ENCODE results near the gene FOXF1.

The FOXF1 gene

GRCh38 chr16:86517652-86518258 lies 7.4 kb downstream of the FOXF1 start:
- no peak for DNase-seq

- no peak for DNase-seq
Observed at GRCh38 chr16:86519007-86519648, 8.8 kb downstream of the FOXF1 start.

DNA sequence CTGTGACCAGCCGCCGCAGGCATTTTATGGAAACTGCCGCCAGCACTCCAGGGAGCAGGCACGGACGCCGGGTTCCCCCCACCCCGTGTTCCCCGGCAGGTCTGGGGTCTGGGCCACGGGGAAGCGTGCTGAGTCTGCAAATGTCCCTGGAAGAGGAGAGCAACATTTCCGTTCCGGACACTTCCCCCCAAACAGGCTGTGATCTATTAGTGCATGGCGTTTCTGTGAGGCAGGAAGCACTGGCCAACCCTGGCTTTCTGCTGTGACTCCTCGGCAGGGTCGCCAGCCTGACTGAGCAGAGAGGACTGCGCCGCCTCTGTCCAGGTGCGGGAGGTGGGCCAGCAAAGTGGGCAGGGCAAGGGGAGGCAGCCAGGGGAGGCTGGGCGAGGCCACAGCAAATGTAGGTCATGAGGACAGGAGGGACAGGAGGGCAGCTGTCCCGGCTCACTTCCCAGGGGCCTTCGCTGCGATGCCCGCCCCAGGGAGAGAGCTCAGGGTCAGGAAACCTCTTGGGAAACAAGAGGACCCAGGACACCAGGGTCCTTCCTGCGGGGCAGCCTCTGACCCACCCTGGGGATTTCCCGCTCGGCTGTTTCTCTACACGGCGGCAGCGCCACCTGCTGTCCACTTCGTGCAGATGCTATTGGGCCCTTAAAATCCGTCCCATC lies 9.5 kb downstream of the FOXF1 start:
- no peak for DNase-seq

DNA sequence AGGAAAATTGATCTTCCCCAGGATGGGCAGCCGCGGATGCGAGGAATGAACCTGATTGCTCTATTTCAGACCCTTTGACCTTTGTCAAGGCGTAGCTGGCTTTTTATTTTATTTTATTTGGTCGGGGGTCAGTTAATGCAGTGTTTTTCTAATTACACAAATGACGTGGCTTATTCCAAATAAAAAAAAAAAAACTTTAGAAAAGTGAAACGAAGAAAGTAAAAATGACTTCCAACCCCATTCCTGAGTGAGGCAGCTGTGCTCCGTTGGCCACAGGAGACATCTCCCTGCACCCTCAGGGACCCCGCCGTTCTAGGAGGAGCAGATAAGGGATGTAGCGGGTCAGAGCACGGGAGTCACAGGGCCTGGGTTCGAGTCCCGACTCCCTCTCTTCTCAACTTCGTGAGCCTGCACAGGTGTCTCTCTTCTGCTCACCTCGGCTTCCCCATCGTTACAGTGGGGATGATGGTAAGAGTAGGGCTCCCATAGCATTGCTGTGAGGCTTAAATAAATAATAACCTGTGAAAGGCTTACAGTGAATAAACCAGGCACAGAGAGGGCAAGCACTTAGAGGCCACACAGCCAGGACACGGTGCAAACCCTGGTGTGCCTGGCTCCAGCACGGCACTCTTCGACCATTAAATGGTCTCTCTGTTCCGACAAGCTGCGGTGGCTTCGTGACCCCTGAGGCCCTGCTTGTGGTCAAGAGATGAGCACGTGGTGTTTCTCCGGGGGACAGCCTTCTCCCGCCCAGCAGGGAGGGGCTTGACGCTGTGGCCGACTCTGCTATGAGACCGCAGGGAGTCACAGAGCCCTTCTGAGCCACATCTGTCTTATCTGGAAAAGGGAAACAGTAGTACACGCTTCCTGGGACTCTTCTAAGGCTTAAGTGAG lies 10.2 kb downstream of the FOXF1 start:
- no peak for DNase-seq

DNA sequence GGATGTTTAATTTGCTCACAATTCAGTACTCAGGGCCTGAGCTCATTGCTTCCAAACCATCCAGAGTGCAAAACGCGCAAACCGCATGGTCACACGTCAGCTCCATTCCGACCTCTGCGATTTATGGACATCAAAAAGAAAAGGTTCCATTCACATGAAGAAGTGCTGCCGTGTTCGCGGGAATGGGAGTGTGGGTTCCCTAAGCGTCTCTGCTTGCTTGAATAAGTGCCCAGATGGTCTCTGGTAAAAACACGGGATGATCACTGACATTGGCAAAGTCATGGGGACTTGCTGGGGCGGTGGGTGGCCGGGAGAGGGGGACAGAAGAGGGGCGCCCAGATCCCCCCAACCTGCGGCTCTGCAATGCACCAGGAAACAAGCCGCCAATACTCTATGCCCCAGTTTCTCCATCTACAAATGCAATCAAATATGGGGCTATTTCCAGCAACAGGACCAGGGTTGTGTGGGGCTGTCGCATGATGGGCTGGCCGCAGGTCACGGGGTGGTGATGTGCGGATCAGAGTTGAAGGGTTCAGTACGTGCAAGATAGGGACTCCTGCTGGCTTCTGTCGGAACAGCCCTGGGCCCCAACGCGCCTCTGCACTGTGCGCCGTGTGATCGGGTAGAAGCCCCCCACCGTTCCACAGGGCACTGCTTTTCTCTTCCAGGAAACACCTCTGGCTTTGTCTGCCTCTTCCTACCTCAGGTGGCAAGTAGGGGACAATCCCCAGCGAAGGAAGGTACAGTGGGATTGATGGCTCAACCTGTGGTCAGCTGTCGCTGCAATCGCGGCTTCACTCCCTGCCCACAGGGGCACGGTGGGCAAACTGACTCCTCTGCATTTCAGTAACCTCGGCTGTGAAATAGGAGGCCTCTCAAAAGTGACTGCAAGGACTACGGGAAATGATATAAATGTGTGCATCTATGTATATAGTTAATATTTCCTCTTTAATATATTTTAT lies 11.2 kb downstream of the FOXF1 start:
- no peak for DNase-seq

DNA sequence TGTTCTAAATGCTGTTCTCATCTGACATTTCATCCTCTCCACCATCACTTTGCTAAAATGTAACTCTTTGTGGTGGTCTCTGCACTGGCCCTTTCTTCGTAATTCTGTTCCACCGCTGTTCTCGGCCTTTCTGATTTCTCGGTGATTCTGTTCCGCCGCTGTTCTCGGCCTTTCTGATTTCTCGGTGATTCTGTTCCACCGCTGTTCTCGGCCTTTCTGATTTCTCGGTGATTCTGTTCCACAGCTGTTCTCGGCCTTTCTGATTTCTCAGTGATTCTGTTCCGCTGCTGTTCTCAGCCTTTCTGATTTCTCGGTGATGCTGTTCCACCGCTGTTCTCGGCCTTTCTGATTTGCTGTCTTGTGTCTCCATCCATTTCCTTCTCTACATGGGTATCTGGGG lies 12.3 kb downstream of the FOXF1 start:
- DNase-seq = no peak

DNA sequence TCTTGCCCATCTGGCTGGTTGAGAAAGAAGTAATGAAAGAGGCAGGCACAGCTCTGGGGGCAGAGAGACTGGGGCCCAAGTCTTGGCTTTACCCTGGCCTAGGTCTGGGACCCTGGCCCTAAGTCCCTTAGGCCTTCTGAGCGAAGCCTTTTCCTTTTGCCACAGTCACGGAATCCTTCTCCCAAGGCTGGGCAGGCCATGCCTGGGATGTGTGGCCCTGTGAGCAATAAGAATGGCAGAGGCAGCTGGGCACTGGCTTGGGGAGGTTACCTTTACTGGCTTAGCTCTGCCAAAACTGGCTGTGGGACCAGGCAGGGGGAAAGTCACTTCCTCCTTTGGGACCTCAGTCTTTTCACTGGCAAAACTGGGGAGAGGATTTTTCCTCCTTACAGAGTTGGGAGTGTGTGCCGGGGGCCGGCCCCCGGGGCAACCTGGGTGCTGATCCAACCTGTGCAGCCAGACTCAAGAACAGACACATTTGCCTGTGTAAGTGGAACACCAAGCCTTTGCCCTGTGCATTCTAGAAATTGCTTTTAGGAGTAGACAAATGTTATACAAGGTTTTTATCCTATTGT lies 12.9 kb downstream of the FOXF1 start:
- DNase-seq = no peak

DNA sequence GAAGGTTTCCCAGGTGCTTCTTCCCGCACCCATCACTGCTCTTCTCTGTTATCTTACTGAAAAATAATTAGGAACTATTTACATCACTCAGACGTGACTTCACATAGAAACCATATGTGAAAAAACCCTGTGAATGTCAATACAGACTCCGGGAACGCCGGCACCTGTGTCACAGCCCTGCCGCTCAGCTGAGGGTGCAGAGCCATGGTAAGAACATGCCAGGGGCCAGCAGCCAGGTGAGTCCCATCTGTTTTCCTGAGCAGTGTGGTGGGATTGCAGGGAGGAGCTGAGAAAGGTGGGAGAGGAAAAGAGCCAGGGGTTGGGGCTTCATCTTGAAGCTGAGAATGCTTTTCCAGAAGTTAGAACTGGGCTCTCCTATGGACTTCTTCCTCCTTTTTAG lies 13.7 kb downstream of the FOXF1 start:
- no peak for DNase-seq

DNA sequence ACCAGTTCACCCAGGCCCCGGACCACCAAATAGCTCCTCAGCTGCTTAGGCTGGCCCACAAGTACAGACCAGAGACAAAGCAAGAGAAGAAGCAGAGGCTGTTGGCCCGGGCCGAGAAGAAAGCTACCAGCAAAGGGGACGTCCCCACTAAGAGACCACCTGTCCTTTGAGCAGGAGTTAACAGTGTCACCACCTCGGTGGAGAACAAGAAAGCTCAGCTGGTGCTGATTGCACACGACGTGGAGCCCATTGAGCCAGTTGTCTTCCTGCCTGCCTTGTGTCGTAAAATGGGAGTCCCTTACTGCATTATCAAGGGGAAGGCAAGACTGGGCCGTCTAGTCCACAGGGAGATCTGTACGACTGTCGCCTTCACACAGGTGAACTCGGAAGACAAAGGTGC lies 15.4 kb downstream of the FOXF1 start:
- DNase-seq = no peak

GRCh38 chr16:86527366-86527765 lies 17.0 kb downstream of the FOXF1 start:
- no peak for DNase-seq

- no peak for DNase-seq
Observed at GRCh38 chr16:86528061-86528929, 18.0 kb downstream of the FOXF1 start.

DNA sequence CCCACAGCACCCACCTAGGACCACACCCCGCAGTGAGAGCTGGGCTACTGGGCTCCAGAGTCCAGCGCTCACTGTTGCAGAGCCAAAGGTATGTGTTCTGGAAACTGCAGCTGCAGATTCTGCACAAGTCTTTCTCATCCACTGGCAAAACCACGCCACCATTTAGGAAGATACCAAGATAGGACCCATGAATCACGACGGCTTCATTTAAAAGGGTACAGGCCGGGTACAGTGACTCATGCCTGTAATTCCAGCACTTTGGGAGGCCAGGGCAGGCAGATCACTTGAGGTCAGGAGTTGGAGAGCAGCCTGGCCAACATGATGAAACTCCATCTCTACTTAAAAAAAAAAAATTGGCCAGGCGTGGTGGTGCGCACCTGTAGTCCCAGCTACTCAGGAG lies 18.8 kb downstream of the FOXF1 start:
- no peak for DNase-seq

DNA sequence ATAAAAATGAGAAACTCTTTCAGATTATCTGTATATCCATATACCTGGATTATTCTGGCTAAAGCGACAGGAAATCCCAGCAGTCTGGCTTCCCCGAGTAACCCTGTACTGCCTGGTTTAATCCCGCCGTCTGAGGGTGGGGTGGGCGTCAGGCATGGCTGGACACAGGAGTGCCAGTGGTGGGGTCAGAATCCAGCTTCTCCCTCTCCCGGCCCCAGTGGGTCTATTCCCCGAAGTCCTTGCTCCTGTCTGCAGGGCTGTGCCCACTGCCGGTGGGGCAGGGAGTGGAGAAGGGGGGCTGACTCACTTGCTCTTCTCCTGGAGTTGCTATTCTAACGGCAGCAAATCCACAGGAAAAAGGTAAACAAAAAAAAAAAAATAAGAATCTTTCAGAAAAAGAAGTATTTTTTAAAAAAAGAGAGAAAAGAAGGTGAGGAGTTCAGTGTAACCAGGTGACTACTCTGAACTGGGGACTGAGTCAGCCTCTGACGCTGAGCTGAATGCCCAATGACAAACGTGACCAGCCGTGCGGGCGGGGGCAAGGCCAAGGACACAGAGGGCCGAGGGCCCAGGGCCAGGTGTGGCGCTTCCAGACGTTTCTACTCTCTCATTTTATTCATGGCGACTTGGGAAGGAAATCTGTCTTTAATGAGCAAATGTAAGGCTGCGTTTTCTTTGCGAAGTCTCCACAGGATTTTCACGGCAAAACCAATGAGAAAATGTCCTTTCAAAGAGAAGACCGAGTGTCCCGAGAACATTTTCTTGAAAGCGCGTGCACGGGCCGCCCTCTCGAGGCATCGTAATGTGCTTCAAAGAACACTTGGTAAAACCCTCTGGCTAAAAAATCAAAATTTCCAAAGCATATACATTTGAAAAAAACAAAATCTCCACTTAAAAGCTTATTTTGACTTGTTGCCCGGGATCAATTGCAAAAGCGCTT lies 20.2 kb downstream of the FOXF1 start:
- no peak for DNase-seq

GRCh38 chr16:86531191-86531545 lies 20.8 kb downstream of the FOXF1 start:
- no peak for DNase-seq

- DNase-seq = no peak
Observed at GRCh38 chr16:86531641-86532525, 21.6 kb downstream of the FOXF1 start.

DNA sequence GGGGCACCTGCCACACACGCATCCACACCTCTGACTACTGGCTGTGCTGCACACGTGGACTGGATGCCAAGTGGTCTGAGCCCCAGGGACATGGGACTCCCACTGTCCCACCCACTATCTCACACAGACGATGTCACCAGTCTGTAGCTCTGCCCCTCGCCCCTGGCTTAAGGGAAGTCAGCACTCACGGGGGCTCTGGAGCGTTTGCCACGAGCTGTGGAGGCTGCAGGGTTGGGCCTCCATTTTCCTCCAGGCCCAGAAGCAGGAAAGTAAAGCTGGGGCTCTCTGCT lies 22.1 kb downstream of the FOXF1 start:
- DNase-seq = no peak

DNA sequence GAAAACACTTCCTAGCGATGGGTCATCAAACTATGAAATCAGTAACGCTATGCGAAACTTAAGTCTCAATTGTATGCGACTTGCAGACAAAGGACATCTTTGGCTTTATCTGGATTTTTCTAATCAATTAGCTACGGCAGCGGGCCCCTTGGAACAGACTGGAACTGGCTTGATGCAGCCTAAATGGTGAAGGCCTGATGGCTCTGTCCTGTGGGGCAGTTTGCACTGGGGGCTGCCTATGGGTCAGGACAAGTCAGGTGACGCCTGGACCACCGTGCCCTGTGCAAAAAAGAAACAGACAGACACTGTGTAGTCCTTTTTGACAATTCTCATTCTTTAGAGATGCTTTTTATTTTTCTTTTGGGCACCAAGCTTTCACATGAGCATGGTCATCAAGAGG lies 22.7 kb downstream of the FOXF1 start:
- no peak for DNase-seq

DNA sequence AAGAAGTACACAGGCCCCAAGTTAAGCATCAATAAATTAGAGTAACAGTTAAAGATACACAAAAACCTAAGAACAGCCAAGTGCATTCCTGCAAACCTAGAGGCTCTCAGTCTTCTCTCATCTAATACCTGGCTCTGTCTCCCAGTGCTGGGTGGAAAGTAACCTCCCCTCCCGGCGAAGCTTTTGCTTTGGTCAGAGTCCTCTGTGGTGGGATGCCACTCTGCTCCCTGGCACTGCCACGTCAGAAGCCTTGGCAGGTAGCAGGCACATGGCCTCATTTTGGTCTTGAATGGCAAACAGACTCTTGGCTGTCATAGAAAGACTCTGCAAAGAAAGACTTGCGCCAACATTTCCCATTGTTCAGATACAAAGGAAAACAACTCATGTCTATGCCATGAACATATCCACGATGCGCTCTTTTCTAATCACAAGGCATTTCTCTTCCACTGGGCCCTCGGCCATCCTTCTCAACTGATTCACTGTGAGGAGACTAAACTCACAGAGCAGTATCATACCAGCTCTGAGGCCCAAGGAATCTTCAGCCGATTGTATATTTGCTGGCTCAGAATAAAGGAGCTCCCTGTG lies 23.5 kb downstream of the FOXF1 start:
- DNase-seq = no peak

Measured in NCI-H187 (cell line).